Mucosa of descending colon (tissue), 3 donors: ENCODE measurements around the gene NPAS3. TPM values are rescaled to one million over a fixed set of nuclear protein-coding genes. Genes with fewer than 3 reads are reported as not detected.

Experiments
- ATAC-seq: fragments of 200-7000 bp; cut with Tn5 transposase; one replicate; pipeline ENCODE4 v1.9.1; 2020; ENCODE audit warnings: mild to moderate bottlenecking, moderate library complexity
- DNase-seq, 3 donors: peaks; one replicate each; pipeline ENCODE4 v3.0.0-alpha.2; 2020
- H3K36me3 ChIP-seq: fragments of 200-600 bp; one replicate; pipeline ENCODE4 v1.8.0; 2021; ENCODE audit warnings: low read depth, mild to moderate bottlenecking
- H3K4me1 ChIP-seq: fragments of 200-600 bp; one replicate; pipeline ENCODE4 v1.8.0; 2021; ENCODE audit warnings: low read depth, mild to moderate bottlenecking
- H3K4me3 ChIP-seq: fragments of 200-600 bp; one replicate; pipeline ENCODE4 v1.8.0; 2021; ENCODE audit warnings: mild to moderate bottlenecking
- H3K9me3 ChIP-seq: fragments of 200-600 bp; one replicate; pipeline ENCODE4 v1.8.0; 2021; ENCODE audit warnings: mild to moderate bottlenecking
- CTCF ChIP-seq: fragments of 200-600 bp; IDR thresholded peaks from one replicate; pipeline ENCODE4 v1.8.0; 2022; ENCODE audit warnings: antibody characterized with exemption, mild to moderate bottlenecking
- intact Hi-C, 2 donors: fragments of 100-400 bp; cut with DNase I in 1 of 2; cut with micrococcal nuclease in 1 of 2; formaldehyde crosslinking; loops; one replicate each; pipeline versions ENCODE4 v1.11.0 to v1.11.1; 2022; cut with DNase I, micrococcal nuclease
- total RNA-seq, 3 donors: library from RNA; stranded (reverse); fragmentation: NEBNext Ultra II Directional in 2 of 3; extraction: Animal tissue kit (Norgen Biotek cat#: 25700) in 2 of 3; gene quantifications; one replicate each; pipeline versions ENCODE4 v1.2.1 to v1.2.4, GENCODE V29; 2021 to 2023
- donor health status: DM: no; HTN: no; CAD: no; lungs with moderate emphysema.
- donor health status: DM: no; HTN: no; CAD: no.
- donor health status: DM: no; HTN: yes; CAD: no.

Gene NPAS3
- total RNA-seq, 3 donors from 2014 or later: 0.65 to 9.7 (median 2.0) TPM

- Histone ChIP-seq H3K4me1 (no peaks in the 10 kb centered on the region), H3K9me3 (no peaks in the 10 kb centered on the region), H3K36me3 (no peaks in the 10 kb centered on the region), H3K4me3 (no peak overlapping the region)
- TF ChIP-seq CTCF: no peak
- ATAC-seq: no peak
- no peak for DNase-seq
- intact Hi-C loops: no loop called here
These were observed 212.2 kb downstream of the NPAS3 start for GRCh38 chr14:33150666-33151428.

- no peak for ATAC-seq
- no peak for TF ChIP-seq CTCF
- H3K36me3 ChIP-seq: no peaks in the 10 kb centered on the region
These were observed 224.4 kb downstream of the NPAS3 start for GRCh38 chr14:33163109-33163508.

GRCh38 chr14:33163600-33163999, 224.9 kb downstream of the NPAS3 start:
- ATAC-seq (no peak), DNase-seq (no peak)
- Histone ChIP-seq H3K9me3 (no peaks in the 10 kb centered on the region), H3K4me3 (no peak overlapping the region), H3K36me3 (no peaks in the 10 kb centered on the region), H3K4me1 (no peaks in the 10 kb centered on the region)
- no peak for TF ChIP-seq CTCF
- intact Hi-C loops: no loop called here

More at GRCh38 chr14:33163109-33163508, 224.4 kb downstream of the NPAS3 start:
- no peaks in the 10 kb centered on the region for H3K4me1 ChIP-seq
- DNase-seq: no peak
- H3K9me3 ChIP-seq: no peaks in the 10 kb centered on the region
- H3K4me3 ChIP-seq: no peak overlapping the region
- intact Hi-C loops: no loop called here

- intact Hi-C loops: no loop called here
- H3K36me3 ChIP-seq: no peaks in the 10 kb centered on the region
- no peaks in the 10 kb centered on the region for H3K9me3 ChIP-seq
- no peak for TF ChIP-seq CTCF
- no peak overlapping the region for H3K4me3 ChIP-seq
- no peaks in the 10 kb centered on the region for H3K4me1 ChIP-seq
- no peak for ATAC-seq
- DNase-seq: no peak
These were observed 226.7 kb downstream of the NPAS3 start for GRCh38 chr14:33165144-33165925.

GRCh38 chr14:33165926-33166289, 227.2 kb downstream of the NPAS3 start:
- ATAC-seq: no peak
- H3K36me3 ChIP-seq: no peaks in the 10 kb centered on the region
- intact Hi-C loops: no loop called here

More at GRCh38 chr14:33165926-33166289, 227.2 kb downstream of the NPAS3 start:
- DNase-seq: no peak
- TF ChIP-seq CTCF: no peak
- H3K9me3 ChIP-seq: no peaks in the 10 kb centered on the region
- H3K4me3 ChIP-seq: no peak overlapping the region
- H3K4me1 ChIP-seq: no peaks in the 10 kb centered on the region
